22Rv1 (cell line): ENCODE results near the gene ROM1.

Experiments
- ZFX ChIP-seq: fragments of 450-650 bp; IDR thresholded peaks from 2 replicates; pipeline ENCODE4 v1.6.1; 2017; ENCODE audit warnings: antibody characterized with exemption, borderline replicate concordance
- TF ChIP-seq, protein P1 (sequence below): fragments of 450-650 bp; IDR thresholded peaks from 2 replicates; pipeline ENCODE4 v1.5.1; 2017; ENCODE audit warnings: mild to moderate bottlenecking

DNA sequence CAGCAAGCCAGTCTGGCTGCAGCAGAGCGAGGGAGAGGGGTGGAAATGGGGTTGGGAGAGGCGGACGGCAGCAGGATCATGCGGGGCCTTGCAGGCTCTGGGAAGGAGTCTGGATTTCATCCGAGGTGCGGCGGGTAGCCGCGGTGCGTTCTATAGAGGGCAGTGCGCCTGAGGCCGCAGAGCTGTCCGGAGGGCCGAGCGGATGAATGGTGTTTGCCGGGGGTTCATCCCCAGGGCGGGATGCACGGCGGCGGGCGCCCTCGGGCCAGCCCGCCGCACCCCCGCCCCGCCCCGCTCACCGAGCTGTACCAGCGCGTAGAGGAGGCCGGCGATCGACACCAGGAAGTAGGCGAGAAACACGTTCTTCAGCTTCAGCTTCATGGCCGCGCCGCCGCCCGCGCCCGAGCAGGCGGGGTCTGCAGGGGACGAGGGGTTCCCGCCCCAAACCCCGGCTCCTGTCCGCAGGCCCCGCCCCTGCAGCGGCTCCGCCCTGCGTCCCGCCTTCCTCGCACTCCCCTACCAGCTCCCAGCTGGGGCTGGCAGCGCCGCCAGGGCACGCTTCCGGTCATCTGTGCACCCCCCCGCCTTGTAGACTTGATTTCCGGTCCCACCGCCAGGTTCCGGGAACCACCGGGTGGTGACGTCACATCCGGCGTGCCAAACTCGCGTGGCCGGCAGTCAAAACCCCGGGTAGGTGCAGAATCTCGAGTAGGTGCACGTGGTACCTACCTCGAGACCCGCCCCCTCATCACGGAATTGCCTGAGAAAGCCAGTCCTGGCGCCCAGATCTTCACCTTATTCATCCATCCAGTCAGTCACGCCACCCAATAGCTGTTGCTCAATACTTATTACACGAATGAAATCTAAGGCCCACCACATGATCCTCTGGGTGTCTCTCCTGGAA lies 8.8 kb downstream of the ROM1 start, which contains the start of gene B3GAT3:
- TF ChIP-seq, protein P1, sequence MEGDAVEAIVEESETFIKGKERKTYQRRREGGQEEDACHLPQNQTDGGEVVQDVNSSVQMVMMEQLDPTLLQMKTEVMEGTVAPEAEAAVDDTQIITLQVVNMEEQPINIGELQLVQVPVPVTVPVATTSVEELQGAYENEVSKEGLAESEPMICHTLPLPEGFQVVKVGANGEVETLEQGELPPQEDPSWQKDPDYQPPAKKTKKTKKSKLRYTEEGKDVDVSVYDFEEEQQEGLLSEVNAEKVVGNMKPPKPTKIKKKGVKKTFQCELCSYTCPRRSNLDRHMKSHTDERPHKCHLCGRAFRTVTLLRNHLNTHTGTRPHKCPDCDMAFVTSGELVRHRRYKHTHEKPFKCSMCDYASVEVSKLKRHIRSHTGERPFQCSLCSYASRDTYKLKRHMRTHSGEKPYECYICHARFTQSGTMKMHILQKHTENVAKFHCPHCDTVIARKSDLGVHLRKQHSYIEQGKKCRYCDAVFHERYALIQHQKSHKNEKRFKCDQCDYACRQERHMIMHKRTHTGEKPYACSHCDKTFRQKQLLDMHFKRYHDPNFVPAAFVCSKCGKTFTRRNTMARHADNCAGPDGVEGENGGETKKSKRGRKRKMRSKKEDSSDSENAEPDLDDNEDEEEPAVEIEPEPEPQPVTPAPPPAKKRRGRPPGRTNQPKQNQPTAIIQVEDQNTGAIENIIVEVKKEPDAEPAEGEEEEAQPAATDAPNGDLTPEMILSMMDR, result no peak
- TF ChIP-seq ZFX, result no peak
